Esophagus muscularis mucosa (tissue), 4 donors: ENCODE results near the gene PTPMT1. TPM values are rescaled to one million over a fixed set of nuclear protein-coding genes. Genes with fewer than 3 reads are reported as not detected.

Source experiments
- DNase-seq: peaks from one replicate; pipeline ENCODE4 v3.0.0-alpha.2; 2017; ENCODE audit errors: extremely low spot score
- H3K27ac ChIP-seq, 4 donors: fragments of 200-600 bp; sonication (generic); replicated peaks in 1 of 4; 1 replicate in 3 of 4; 2 replicates in 1 of 4; pipeline ENCODE4 v1.5.1; 2016 to 2019; ENCODE audit warnings: mild to moderate bottlenecking in 1 of 4
- H3K27me3 ChIP-seq, 4 donors: fragments of 200-600 bp; sonication (generic); one replicate each; pipeline versions ENCODE4 v1.5.1 to v1.6.0; 2016 to 2019
- H3K36me3 ChIP-seq, 4 donors: fragments of 200-600 bp; sonication (generic); one replicate each; pipeline ENCODE4 v1.5.1; 2016 to 2019
- H3K4me1 ChIP-seq, 4 donors: fragments of 200-600 bp; sonication (generic); one replicate each; pipeline ENCODE4 v1.5.1; 2016 to 2019
- H3K4me3 ChIP-seq, 4 donors: fragments of 200-600 bp; sonication (generic); 1 replicate in 2 of 4; 2 replicates in 2 of 4; pipeline ENCODE4 v1.5.1; 2016 to 2019; ENCODE audit warnings: mild to moderate bottlenecking in 4 of 4, moderate library complexity in 1 of 4
- H3K9me3 ChIP-seq, 4 donors: fragments of 200-600 bp; sonication (generic); 1 replicate in 3 of 4; 2 replicates in 1 of 4; pipeline ENCODE4 v1.5.1; 2016 to 2019
- CTCF ChIP-seq, 3 experiments: fragments of 200-600 bp in 2 of 3; fragments of 450-650 bp in 1 of 3; sonication (generic) in 2 of 3; IDR thresholded peaks; one replicate each; pipeline ENCODE4 v1.5.1; 2017 to 2019; ENCODE audit warnings: antibody characterized with exemption in 3 of 3, mild to moderate bottlenecking in 2 of 3, moderate library complexity in 1 of 3
- EP300 ChIP-seq: sonication (generic); formaldehyde crosslinking; IDR thresholded peaks from one replicate; pipeline ENCODE4 v1.6.1; 2017; ENCODE audit warnings: antibody characterized with exemption
- POLR2A ChIP-seq: fragments of 450-650 bp; IDR thresholded peaks from one replicate; pipeline ENCODE4 v1.6.1; 2017; ENCODE audit warnings: antibody characterized with exemption, moderate library complexity, mild to moderate bottlenecking, low read depth
- POLR2AphosphoS5 ChIP-seq, 2 donors: sonication (generic); formaldehyde crosslinking; IDR thresholded peaks; one replicate each; pipeline ENCODE4 v1.6.1; 2017; ENCODE audit warnings: antibody characterized with exemption in 2 of 2
- WGBS: methylation state at CpG from one replicate; pipeline ENCODE4 v1.1.5; 2018; 5-methylcytosine and 5-hydroxymethylcytosine counted together
- intact Hi-C: fragments of 100-400 bp; cut with DNase I; formaldehyde crosslinking; loops from one replicate; pipeline ENCODE4 v1.15.1; 2023
- small RNA-seq, 3 donors: library from RNA; depleted of rRNA; stranded (forward); fragments of <200 nt; gene quantifications; one replicate each; pipeline ENCODE3, GENCODE V24; 2016
- total RNA-seq, 4 donors: library from RNA; depleted of rRNA; stranded (reverse); fragments of >200 nt; gene quantifications; one replicate each; pipeline versions ENCODE4 v1.1.0 to v1.2.1, GENCODE V29; 2016

The PTPMT1 gene
- total RNA-seq, 4 donors from 2014 or later: 63.0 to 96.4 (median 79.6) TPM

- 95% methylated on average over 2 of the region's 2 CpGs for WGBS
- Histone ChIP-seq H3K4me1 (peaks cover 0 to 10% (median 8%) of the 10 kb centered on the region in 4 donors), H3K9me3 (no peaks in the 10 kb centered on the region), H3K27ac (no peak overlapping the region), H3K27me3 (no peaks in the 10 kb centered on the region), H3K36me3 (peaks cover 60 to 86% (median 79%) of the 10 kb centered on the region in 4 donors), H3K4me3 (no peak overlapping the region)
- intact Hi-C loops: no loop called here
- DNase-seq: no peak
- TF ChIP-seq CTCF (IDR thresholded peaks at IDR 0.05): no peak
- TF ChIP-seq POLR2AphosphoS5 (IDR thresholded peaks at IDR 0.05): no peak
- TF ChIP-seq POLR2A: no peak
- TF ChIP-seq EP300: no peak
Observed at GRCh38 chr11:47620836-47621378, 55.5 kb downstream of the PTPMT1 start.

Small RNAs within 50 kb of the gene (small RNA-seq; reads per million reads assigned to genes)
- gene RN7SL652P (0 reads per million in 3 donors), gene RNU5E-10P (0 reads per million in 3 donors)

Other genes starting within 250 kb of the PTPMT1 start
- under 1 TPM in 2 of 4 donors, not detected in 2; 0.06 to 0.17 TPM for gene MYBPC3, start 212.9 kb upstream of the PTPMT1 start, total RNA-seq
- 10 to 100 TPM; 17.6 to 34.6 (median 20.5) TPM for gene SPI1, start 187.1 kb upstream of the PTPMT1 start, total RNA-seq
- 100 to 1,000 TPM in 2 of 4 donors, 10 to 100 TPM in 2; 91.9 to 251 (median 129) TPM for gene SLC39A13, start 157.0 kb upstream of the PTPMT1 start, total RNA-seq
- gene PSMC3, start 139.2 kb upstream of the PTPMT1 start, total RNA-seq: 100 to 1,000 TPM; 163 to 197 (median 182) TPM
- gene RAPSN, start 116.5 kb upstream of the PTPMT1 start, total RNA-seq: 1 to 10 TPM in 1 of 4 donors, under 1 TPM in 3; 0.42 to 1.4 (median 0.70) TPM
- 100 to 1,000 TPM in 2 of 4 donors, 10 to 100 TPM in 2; 69.6 to 151 (median 99.3) TPM for gene CELF1, start 12.5 kb upstream of the PTPMT1 start, total RNA-seq
- gene KBTBD4, start 13.4 kb downstream of the PTPMT1 start, total RNA-seq: 10 to 100 TPM; 18.7 to 31.2 (median 24.8) TPM
- gene NDUFS3, start 13.5 kb downstream of the PTPMT1 start, total RNA-seq: 10 to 100 TPM; 53.5 to 76.7 (median 72.0) TPM
- gene FAM180B, start 21.1 kb downstream of the PTPMT1 start, total RNA-seq: under 1 TPM in 2 of 4 donors, not detected in 2; 0.66 to 0.80 TPM
- gene C1QTNF4, start 28.8 kb downstream of the PTPMT1 start, total RNA-seq: 1 to 10 TPM; 1.6 to 2.2 (median 1.7) TPM
- gene MTCH2, start 77.0 kb downstream of the PTPMT1 start, total RNA-seq: 10 to 100 TPM; 32.5 to 40.6 (median 37.6) TPM
- 1 to 10 TPM in 1 of 4 donors, under 1 TPM in 1, not detected in 2; 0.42 to 1.8 TPM for gene AGBL2, start 149.8 kb downstream of the PTPMT1 start, total RNA-seq
- 10 to 100 TPM; 59.3 to 92.2 (median 80.8) TPM for gene FNBP4, start 201.7 kb downstream of the PTPMT1 start, total RNA-seq